Measurements from ENCODE around the gene KIAA1755.

KIAA1755 gene, protein sequence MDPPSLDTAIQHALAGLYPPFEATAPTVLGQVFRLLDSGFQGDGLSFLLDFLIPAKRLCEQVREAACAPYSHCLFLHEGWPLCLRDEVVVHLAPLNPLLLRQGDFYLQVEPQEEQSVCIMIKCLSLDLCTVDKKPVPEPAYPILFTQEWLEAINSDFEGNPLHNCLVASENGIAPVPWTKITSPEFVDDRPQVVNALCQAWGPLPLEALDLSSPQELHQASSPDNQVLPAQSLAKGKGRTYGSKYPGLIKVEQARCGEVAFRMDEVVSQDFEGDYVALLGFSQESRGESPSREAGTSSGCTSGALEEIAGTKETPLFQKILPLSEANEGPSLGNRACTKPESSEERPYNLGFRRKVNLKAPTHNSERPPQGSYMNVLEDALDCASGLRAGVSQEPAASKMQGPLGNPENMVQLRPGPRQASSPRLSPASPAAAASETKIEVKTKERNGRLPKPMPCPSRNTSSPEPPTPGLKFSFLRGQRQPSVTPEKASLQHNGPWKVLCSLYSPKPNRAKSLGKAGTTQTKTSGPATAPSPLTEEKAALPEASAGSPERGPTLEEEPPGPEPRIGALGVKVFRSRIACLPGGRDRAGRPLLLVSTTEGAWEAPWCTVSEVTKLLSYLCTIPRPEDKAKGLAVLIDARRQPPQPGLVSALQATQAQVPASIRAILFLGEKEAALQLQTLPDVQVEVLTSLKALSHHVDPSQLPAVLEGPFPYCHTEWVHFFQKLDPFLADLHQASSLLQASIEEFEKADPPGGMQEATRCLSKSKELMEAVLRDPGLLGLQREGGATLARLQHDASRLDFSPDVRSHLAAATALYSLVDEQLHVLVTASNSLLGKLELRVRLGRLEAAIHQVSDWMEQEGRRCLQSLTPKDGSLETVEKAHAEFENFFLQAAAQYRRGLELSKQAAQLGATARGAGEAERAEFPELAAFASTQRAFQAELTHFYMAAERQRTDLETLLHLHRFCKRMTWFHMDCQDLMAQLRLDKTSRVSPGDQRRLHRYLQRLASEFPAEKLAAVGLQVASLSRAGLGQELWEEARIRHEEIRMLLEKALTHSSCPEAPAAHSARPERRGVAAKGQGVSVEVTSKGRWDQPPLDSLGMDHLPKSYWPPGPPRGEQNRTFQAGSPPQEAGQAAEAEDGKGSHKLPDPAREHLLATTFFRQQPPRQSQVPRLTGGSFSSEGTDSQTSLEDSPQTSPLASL

GRCh38 chr20:38260378-38261053, at the start of gene KIAA1755:
Gene KIAA1755 (minus strand): TSS chr20:38260735. CDS start chr20:38260500, 235 bp downstream.
- Histone ChIP-seq H3K4me3 (ENCODE audit: low read length in 2 of 2) (peak within 1 kb of the TSS; percentile 43 to 54), H3K36me3 (ENCODE audit: control insufficient read depth in 2 of 2, insufficient read depth in 2 of 2, low read length in 2 of 2) (no peaks in the 10 kb centered on the region), H3K27me3 (ENCODE audit: control insufficient read depth in 2 of 2, insufficient read depth in 2 of 2, low read length in 2 of 2) (peaks cover 12 to 19% of the 10 kb centered on the region in 2 donors), H3K27ac (ENCODE audit: low read depth in 2 of 2, low read length in 2 of 2) (peak within 1 kb of the TSS; percentile 67), H3K9ac (ENCODE audit: low read depth in 1 of 2, low read length in 2 of 2) (peak within 1 kb of the TSS; percentile 33 to 47), H3K4me1 (ENCODE audit: control insufficient read depth in 2 of 2, insufficient read depth in 2 of 2, low read length in 2 of 2) (no peaks in the 10 kb centered on the region), H3K9me3 (ENCODE audit: control insufficient read depth in 2 of 2, low read length in 2 of 2) (no peaks in the 10 kb centered on the region)

- H3K4me1 ChIP-seq (ENCODE audit: control insufficient read depth in 2 of 2, insufficient read depth in 2 of 2, low read length in 2 of 2), result no peaks in the 10 kb centered on the region
- no peaks in the 10 kb centered on the region for H3K36me3 ChIP-seq (ENCODE audit: control insufficient read depth in 2 of 2, insufficient read depth in 2 of 2, low read length in 2 of 2)
- H3K4me3 ChIP-seq (ENCODE audit: low read length in 2 of 2), result no peak overlapping the region
- no peak overlapping the region for H3K27ac ChIP-seq (ENCODE audit: low read depth in 2 of 2, low read length in 2 of 2)
- H3K9me3 ChIP-seq (ENCODE audit: control insufficient read depth in 2 of 2, low read length in 2 of 2), result no peaks in the 10 kb centered on the region
- peaks cover 0 to 3% of the 10 kb centered on the region in 2 donors for H3K27me3 ChIP-seq (ENCODE audit: control insufficient read depth in 2 of 2, insufficient read depth in 2 of 2, low read length in 2 of 2)
- no peak overlapping the region for H3K9ac ChIP-seq (ENCODE audit: low read depth in 1 of 2, low read length in 2 of 2)
Measured at GRCh38 chr20:38308447-38308846, 47.9 kb upstream of the KIAA1755 start.

DNA sequence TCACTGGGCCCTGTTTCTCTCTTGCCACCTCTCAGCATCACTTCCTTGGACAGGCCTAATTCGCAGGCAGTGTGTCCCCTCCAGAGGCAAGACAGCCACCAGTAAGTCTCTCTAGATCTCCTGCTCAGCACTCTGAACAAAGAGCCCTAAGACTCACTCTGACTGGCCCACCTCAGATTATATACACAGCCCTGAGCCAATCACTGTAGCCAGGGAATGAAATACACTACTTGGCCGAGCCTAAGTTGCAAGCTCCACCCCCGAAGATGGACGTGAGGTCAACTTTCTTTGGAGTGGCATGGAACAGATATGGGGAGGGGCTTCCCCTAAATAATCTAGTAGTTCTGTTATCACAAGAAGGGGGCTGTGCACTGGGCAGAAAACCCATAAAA, 47.5 kb upstream of the KIAA1755 start:
- H3K4me3 ChIP-seq (ENCODE audit: low read length in 2 of 2), result no peak overlapping the region
- H3K4me1 ChIP-seq (ENCODE audit: control insufficient read depth in 2 of 2, insufficient read depth in 2 of 2, low read length in 2 of 2), result no peaks in the 10 kb centered on the region
- no peaks in the 10 kb centered on the region for H3K36me3 ChIP-seq (ENCODE audit: control insufficient read depth in 2 of 2, insufficient read depth in 2 of 2, low read length in 2 of 2)
- H3K9ac ChIP-seq (ENCODE audit: low read depth in 1 of 2, low read length in 2 of 2), result no peak overlapping the region
- H3K9me3 ChIP-seq (ENCODE audit: control insufficient read depth in 2 of 2, low read length in 2 of 2), result no peaks in the 10 kb centered on the region
- H3K27ac ChIP-seq (ENCODE audit: low read depth in 2 of 2, low read length in 2 of 2), result no peak overlapping the region
- H3K27me3 ChIP-seq (ENCODE audit: control insufficient read depth in 2 of 2, insufficient read depth in 2 of 2, low read length in 2 of 2), result peaks cover 0 to 3% of the 10 kb centered on the region in 2 donors

GRCh38 chr20:38307371-38308046, 47.0 kb upstream of the KIAA1755 start:
- Histone ChIP-seq H3K4me3 (ENCODE audit: low read length in 2 of 2) (no peak overlapping the region), H3K4me1 (ENCODE audit: control insufficient read depth in 2 of 2, insufficient read depth in 2 of 2, low read length in 2 of 2) (no peaks in the 10 kb centered on the region), H3K36me3 (ENCODE audit: control insufficient read depth in 2 of 2, insufficient read depth in 2 of 2, low read length in 2 of 2) (no peaks in the 10 kb centered on the region), H3K27ac (ENCODE audit: low read depth in 2 of 2, low read length in 2 of 2) (no peak overlapping the region), H3K27me3 (ENCODE audit: control insufficient read depth in 2 of 2, insufficient read depth in 2 of 2, low read length in 2 of 2) (peaks cover 0 to 3% of the 10 kb centered on the region in 2 donors), H3K9ac (ENCODE audit: low read depth in 1 of 2, low read length in 2 of 2) (no peak overlapping the region), H3K9me3 (ENCODE audit: control insufficient read depth in 2 of 2, low read length in 2 of 2) (no peaks in the 10 kb centered on the region)

DNA sequence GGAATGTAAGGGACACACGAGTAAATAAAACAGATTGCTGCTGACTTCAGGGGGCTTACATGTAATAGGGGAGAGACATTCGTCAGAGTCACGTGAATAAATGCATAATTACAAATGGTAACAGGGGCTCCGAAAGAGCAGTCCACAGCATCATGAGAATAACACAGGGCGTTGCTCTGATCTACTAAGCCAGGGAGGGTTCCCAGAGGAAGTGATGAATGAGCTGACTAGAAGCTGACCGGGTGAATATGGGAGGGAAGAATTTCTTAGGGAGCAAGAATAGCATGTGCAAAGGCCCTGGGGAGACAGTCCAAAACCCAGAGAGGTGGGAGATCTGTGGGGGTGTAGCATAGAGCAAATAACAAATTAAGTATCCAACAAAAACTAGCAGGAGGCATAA, 45.8 kb upstream of the KIAA1755 start:
- Histone ChIP-seq H3K9ac (ENCODE audit: low read depth in 1 of 2, low read length in 2 of 2) (no peak overlapping the region), H3K4me1 (ENCODE audit: control insufficient read depth in 2 of 2, insufficient read depth in 2 of 2, low read length in 2 of 2) (no peaks in the 10 kb centered on the region), H3K4me3 (ENCODE audit: low read length in 2 of 2) (no peak overlapping the region), H3K27ac (ENCODE audit: low read depth in 2 of 2, low read length in 2 of 2) (no peak overlapping the region), H3K36me3 (ENCODE audit: control insufficient read depth in 2 of 2, insufficient read depth in 2 of 2, low read length in 2 of 2) (no peaks in the 10 kb centered on the region), H3K9me3 (ENCODE audit: control insufficient read depth in 2 of 2, low read length in 2 of 2) (no peaks in the 10 kb centered on the region), H3K27me3 (ENCODE audit: control insufficient read depth in 2 of 2, insufficient read depth in 2 of 2, low read length in 2 of 2) (peaks cover 0 to 3% of the 10 kb centered on the region in 2 donors)

GRCh38 chr20:38305541-38305940, 45.0 kb upstream of the KIAA1755 start:
- H3K9me3 ChIP-seq (ENCODE audit: control insufficient read depth in 2 of 2, low read length in 2 of 2), result no peaks in the 10 kb centered on the region
- H3K4me3 ChIP-seq (ENCODE audit: low read length in 2 of 2), result no peak overlapping the region
- no peak overlapping the region for H3K9ac ChIP-seq (ENCODE audit: low read depth in 1 of 2, low read length in 2 of 2)
- H3K27me3 ChIP-seq (ENCODE audit: control insufficient read depth in 2 of 2, insufficient read depth in 2 of 2, low read length in 2 of 2), result peaks cover 0 to 3% of the 10 kb centered on the region in 2 donors
- no peak overlapping the region for H3K27ac ChIP-seq (ENCODE audit: low read depth in 2 of 2, low read length in 2 of 2)
- H3K36me3 ChIP-seq (ENCODE audit: control insufficient read depth in 2 of 2, insufficient read depth in 2 of 2, low read length in 2 of 2), result no peaks in the 10 kb centered on the region
- no peaks in the 10 kb centered on the region for H3K4me1 ChIP-seq (ENCODE audit: control insufficient read depth in 2 of 2, insufficient read depth in 2 of 2, low read length in 2 of 2)

DNA sequence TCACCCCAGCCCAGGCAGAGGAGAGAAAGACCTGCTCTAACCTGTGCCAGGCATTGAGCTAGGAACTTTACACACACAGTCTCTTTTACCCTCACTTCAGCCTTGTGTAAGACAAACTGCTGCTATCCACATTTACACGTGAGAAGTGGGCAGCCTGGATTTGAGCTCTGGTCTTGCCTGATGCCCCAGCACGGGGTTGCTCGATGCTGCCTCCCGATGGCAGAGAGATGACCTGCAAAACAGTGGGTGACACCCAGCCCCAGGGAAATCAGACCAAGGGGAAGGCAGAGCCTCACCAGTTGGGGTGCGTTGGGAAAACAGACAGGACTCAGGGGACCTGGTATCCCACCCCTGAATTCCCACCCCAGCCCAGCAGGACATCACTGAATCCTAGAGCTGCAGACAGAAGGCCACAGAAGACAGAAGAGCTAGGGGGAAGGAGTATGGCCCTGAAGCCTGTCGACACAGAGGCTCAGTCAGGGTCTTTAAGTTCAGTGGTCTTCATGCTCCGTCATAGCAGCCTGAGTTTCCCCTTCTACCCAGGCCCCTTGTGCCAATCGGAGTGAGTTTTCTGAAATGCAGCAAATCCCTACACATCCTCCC, 44.4 kb upstream of the KIAA1755 start:
- no peak overlapping the region for H3K4me3 ChIP-seq (ENCODE audit: low read length in 2 of 2)
- no peak overlapping the region for H3K9ac ChIP-seq (ENCODE audit: low read depth in 1 of 2, low read length in 2 of 2)
- H3K9me3 ChIP-seq (ENCODE audit: control insufficient read depth in 2 of 2, low read length in 2 of 2), result no peaks in the 10 kb centered on the region
- no peaks in the 10 kb centered on the region for H3K4me1 ChIP-seq (ENCODE audit: control insufficient read depth in 2 of 2, insufficient read depth in 2 of 2, low read length in 2 of 2)
- peaks cover 0 to 3% of the 10 kb centered on the region in 2 donors for H3K27me3 ChIP-seq (ENCODE audit: control insufficient read depth in 2 of 2, insufficient read depth in 2 of 2, low read length in 2 of 2)
- no peak overlapping the region for H3K27ac ChIP-seq (ENCODE audit: low read depth in 2 of 2, low read length in 2 of 2)
- H3K36me3 ChIP-seq (ENCODE audit: control insufficient read depth in 2 of 2, insufficient read depth in 2 of 2, low read length in 2 of 2), result no peaks in the 10 kb centered on the region

DNA sequence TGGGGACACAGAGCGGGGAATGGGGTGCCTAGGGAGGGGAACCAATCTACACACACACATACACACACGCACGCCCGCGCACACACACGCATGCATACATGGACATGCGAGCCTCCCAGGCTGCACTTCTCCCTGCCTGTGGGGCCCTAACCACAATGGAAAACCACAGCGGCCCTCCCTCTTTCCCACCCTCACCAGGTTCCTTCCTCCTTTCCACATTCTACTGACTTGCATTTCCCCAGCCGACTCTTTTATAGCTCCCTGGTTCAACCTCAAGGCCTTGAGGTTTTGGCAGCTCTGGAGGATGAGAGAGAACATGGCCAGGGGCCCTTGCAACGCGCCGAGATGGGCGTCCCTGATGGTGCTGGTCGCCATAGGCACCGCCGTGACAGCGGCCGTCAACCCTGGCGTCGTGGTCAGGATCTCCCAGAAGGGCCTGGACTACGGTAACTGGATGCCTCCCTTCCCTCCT, 43.4 kb upstream of the KIAA1755 start, which contains the start of gene BPI:
Gene BPI (plus strand): TSS at position 249 of the 472 bp plus-strand sequence. CDS start 68 bp downstream, at position 317.
- no peak within 1 kb of the TSS for H3K27ac ChIP-seq (ENCODE audit: low read depth in 2 of 2, low read length in 2 of 2)
- H3K36me3 ChIP-seq (ENCODE audit: control insufficient read depth in 2 of 2, insufficient read depth in 2 of 2, low read length in 2 of 2), result no peaks in the 10 kb centered on the region
- H3K4me1 ChIP-seq (ENCODE audit: control insufficient read depth in 2 of 2, insufficient read depth in 2 of 2, low read length in 2 of 2), result no peaks in the 10 kb centered on the region
- no peak within 1 kb of the TSS for H3K4me3 ChIP-seq (ENCODE audit: low read length in 2 of 2)
- no peak within 1 kb of the TSS for H3K9ac ChIP-seq (ENCODE audit: low read depth in 1 of 2, low read length in 2 of 2)
- H3K27me3 ChIP-seq (ENCODE audit: control insufficient read depth in 2 of 2, insufficient read depth in 2 of 2, low read length in 2 of 2), result peaks cover 0 to 3% of the 10 kb centered on the region in 2 donors
- H3K9me3 ChIP-seq (ENCODE audit: control insufficient read depth in 2 of 2, low read length in 2 of 2), result no peaks in the 10 kb centered on the region

DNA sequence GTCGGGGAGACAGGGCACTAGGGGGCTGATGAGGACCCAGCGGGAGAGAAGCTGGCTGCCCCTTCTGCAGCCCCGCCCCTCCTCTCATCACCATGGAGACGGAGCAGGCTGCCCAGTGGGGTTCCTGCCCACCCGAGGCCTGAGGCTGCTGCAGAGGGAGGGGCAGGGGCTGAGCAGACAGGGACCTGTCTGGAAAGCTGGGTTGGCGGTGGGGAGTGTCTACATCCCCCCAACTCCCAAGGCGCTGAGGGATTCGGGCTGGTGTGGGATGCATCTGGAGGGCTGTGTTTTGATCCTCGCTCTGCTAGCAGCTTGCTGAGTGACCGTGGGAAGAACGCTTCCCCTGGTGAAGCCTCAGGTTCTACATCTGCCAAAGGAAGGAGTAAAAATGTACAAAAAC, 42.3 kb upstream of the KIAA1755 start:
- Histone ChIP-seq H3K4me1 (ENCODE audit: control insufficient read depth in 2 of 2, insufficient read depth in 2 of 2, low read length in 2 of 2) (no peaks in the 10 kb centered on the region), H3K4me3 (ENCODE audit: low read length in 2 of 2) (no peak overlapping the region), H3K9me3 (ENCODE audit: control insufficient read depth in 2 of 2, low read length in 2 of 2) (no peaks in the 10 kb centered on the region), H3K27me3 (ENCODE audit: control insufficient read depth in 2 of 2, insufficient read depth in 2 of 2, low read length in 2 of 2) (peaks cover 0 to 3% of the 10 kb centered on the region in 2 donors), H3K9ac (ENCODE audit: low read depth in 1 of 2, low read length in 2 of 2) (no peak overlapping the region), H3K27ac (ENCODE audit: low read depth in 2 of 2, low read length in 2 of 2) (no peak overlapping the region), H3K36me3 (ENCODE audit: control insufficient read depth in 2 of 2, insufficient read depth in 2 of 2, low read length in 2 of 2) (no peaks in the 10 kb centered on the region)

All from mucosa of rectum (tissue), 2 donors.